OCI-LY1 (cell line): ENCODE measurements around the gene KRT1.

ENCODE experiments used
- CTCF ChIP-seq: fragments of 200-600 bp; sonication (generic), shearing (Covaris generic); IDR thresholded peaks from 2 replicates; pipeline ENCODE4 v1.5.1; 2017; ENCODE audit warnings: mild to moderate bottlenecking, antibody characterized with exemption, low read length, moderate library complexity, mixed read lengths
- EZH2 ChIP-seq: fragments of 200-600 bp; sonication (generic), shearing (Covaris generic); IDR thresholded peaks from 2 replicates; pipeline ENCODE4 v1.8.0; 2017; ENCODE audit warnings: borderline replicate concordance, mixed run types, mild to moderate bottlenecking, antibody characterized with exemption, low read length, moderate library complexity, mixed read lengths

GRCh38 chr12:52681526-52682380, 1.5 kb upstream of the KRT1 start:
- TF ChIP-seq CTCF = no peak
- no peak for TF ChIP-seq EZH2
